Left renal pelvis (tissue), 4 donors: ENCODE measurements around the gene PCP2. TPM values are rescaled to one million over a fixed set of nuclear protein-coding genes. Genes with fewer than 3 reads are reported as not detected.

Experiments used
- DNase-seq, 4 donors: peaks; one replicate each; pipeline ENCODE4 v3.0.0-alpha.2; 2013; ENCODE audit warnings: low read depth in 4 of 4, low spot score in 3 of 4
- polyA plus RNA-seq, 4 donors: library from polyadenylated mRNA; unstranded; fragments of 120-200 nt; gene quantifications; one replicate each; pipeline ENCODE4 v1.2.1, GENCODE V29; 2013; ENCODE audit not compliant: insufficient read length in 4 of 4

PCP2 gene
- polyA plus RNA-seq, 4 donors: 0.43 to 2.8 (median 1.3) TPM; not detected in 1

DNA sequence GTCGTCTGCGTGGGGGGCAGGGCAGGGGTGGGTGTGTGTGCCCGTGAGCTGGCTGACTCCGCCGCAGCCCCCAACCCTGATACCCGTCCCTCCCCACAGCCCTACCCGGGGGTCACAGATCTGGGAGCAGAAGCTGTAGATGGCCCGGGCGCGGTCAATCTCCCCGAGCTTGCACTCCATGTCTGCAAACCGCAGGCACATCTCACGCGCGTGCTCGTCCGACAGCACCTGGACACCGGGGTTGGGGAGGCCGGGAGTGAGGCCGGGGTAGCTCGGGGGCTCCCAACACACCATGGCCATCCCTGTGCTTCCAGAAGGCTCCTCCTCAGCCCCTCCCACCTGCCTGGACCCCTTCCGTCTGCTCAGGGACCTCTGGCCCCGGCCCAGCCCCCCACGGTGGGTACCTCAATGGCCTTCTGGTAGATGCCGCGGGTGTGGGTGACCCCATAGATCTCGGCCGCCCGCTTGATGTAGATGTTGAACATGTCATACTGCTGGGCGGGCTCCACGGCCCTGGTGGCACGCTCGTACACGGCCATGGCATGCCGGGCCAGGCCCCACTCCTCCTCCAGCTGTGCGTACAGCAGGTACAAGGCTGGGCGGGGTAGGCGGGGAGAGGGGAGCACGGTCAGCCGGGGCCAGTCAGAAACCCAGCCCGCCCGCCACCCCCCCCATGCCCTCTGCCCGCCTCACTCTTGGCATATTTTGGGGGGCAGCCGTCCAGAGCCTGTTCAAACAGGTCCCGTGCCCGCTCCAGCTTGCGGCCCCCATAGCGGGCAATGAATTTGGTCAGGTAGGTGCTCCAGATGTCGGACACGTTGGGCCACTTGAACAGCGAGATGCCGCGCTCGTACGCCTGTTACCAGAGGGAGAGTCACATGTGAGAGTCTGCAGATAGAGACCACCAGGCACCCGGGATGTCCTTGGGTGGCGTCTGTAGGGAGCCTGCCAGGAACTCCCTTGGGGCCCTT, 12.8 kb downstream of the PCP2 start:
- DNase-seq: no peak

DNA sequence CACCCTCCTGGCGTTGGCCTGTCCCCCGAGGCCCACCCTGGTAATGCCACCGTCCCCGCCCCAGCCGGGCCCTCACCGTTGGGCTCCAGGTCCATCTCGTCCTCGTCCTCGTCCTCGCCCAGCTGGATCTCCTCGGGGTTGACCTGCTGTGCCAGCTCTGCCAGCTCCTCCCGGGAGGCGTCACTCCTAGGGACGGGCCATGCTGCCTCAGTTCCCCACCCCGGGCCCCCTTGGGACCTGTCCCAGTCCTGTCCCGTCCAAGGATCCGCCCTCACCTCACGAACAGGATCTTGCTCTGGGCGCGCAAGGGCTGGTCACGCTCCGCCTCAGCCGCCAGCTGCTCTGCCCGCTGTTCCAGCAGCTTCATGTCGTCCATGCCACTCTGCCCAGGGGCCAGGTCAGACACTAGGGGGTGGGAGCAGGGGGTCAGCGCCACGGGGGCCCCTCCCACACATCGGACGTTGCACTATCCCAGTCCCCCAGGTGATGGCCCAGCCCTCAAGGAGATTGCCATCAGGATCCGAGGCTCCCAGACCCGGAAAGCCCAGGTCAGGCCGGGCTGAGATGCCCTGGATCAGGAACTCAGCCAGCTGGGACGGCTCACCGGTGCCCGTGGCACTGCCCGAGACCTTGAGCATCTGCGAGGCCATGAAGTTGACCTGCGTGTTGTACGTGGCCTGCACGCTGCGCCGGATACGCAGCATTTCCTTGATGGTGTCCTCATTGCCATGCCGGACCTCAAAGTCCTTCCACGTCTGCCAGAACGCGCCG, 13.7 kb downstream of the PCP2 start:
- DNase-seq: no peak

- no peak for DNase-seq
These were observed 14.6 kb downstream of the PCP2 start for GRCh38 chr19:7618771-7619510.

- no peak for DNase-seq
These were observed 15.2 kb downstream of the PCP2 start for GRCh38 chr19:7618348-7618747.

DNA sequence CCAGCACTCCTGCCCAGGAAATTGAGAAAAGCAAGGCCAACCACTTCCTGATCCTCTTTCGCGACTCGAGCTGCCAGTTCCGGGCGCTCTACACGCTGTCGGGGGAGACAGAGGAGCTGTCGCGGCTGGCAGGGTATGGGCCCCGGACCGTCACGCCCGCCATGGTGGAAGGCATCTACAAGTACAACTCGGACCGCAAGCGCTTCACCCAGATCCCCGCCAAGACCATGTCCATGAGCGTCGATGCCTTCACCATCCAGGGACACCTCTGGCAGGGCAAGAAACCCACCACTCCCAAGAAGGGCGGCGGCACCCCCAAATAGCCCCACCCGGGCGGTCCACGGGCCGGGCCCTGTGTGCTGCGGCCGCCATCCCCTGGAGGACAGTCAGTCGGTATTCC, 15.8 kb downstream of the PCP2 start:
- DNase-seq: no peak

DNA sequence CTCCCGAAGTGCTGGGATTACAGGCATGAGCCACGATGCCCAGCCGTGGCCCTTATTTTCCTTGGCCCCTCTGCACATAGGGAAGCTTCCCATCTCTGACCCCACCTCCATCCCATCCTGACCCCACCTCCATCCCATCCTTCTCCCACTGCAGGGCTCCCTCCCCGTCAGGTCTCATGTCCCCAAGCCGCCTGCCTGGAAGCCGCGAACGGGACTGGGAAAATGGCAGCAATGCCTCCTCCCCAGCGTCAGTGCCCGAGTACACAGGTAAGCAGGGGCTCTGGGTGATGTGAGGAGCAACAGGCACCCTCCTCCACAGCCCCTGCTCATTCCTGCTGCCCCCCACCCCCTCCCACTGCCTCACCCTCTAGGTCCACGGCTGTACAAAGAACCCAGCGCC, 16.3 kb downstream of the PCP2 start:
- no peak for DNase-seq

DNA sequence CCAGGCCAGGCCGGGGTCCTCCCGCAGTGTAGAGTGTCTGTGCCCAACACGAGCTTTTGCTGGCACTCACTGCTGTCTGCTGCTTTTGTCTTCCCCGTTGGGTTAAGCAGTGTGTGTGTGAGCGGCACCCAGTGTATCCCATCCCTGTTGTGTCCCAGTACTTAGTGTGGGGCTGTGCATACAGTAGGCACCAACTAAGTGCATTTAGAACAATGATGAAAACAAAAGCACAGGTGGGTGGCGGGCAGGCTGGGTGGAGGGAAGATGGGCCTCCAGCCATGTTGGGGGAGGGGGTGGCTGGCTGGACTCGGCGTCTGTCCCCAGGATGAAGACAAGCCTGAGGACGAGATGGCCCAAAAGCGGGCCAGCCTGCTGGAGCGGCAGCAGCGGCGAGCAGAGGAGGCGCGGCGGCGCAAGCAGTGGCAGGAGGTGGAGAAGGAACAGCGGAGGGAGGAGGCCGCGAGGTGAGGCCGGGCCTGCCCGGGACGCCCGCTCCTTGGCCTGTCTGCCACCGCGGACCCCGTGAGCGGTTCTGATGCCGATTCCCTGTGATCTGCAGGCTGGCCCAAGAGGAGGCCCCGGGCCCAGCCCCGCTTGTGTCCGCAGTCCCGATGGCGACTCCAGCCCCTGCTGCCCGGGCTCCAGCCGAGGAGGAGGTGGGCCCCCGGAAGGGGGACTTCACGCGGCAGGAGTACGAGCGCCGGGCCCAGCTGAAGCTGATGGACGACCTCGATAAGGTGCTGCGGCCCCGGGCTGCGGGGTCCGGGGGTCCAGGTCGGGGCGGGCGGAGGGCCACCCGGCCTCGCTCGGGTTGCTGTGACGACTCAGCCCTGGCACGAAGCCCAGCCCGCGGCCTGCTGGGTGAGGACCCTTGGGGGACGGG, 18.4 kb downstream of the PCP2 start:
- no peak for DNase-seq

DNA sequence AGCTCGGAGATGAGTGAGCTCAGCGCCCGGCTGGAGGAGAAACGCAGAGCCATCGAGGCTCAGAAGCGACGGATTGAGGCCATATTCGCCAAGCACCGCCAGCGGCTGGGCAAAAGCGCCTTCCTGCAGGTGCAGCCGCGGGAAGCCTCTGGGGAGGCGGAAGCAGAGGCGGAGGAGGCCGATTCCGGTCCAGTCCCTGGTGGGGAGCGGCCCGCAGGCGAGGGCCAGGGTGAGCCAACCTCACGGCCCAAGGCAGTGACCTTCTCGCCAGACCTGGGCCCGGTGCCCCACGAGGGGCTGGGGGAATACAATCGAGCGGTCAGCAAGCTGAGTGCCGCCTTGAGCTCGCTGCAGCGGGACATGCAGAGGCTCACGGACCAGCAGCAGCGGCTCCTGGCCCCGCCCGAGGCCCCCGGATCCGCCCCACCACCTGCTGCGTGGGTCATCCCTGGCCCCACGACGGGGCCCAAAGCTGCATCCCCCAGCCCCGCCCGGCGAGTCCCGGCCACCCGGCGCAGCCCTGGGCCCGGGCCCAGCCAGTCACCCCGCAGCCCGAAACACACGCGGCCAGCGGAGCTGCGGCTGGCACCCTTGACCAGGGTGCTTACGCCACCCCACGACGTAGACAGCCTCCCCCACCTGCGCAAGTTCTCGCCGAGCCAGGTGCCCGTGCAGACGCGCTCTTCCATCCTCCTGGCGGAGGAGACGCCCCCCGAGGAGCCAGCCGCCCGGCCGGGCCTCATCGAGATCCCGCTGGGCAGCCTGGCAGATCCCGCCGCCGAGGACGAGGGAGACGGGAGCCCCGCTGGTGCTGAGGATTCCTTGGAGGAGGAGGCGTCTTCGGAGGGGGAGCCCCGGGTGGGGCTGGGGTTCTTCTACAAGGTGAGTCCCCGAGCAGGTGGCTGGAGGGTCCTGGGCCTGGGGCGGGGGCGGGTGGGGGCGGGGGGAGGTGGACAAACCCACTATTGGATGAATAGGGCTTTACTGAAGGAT, 20.9 kb downstream of the PCP2 start:
- no peak for DNase-seq

- no peak for DNase-seq
These were observed 21.8 kb downstream of the PCP2 start for GRCh38 chr19:7611541-7612279.

DNA sequence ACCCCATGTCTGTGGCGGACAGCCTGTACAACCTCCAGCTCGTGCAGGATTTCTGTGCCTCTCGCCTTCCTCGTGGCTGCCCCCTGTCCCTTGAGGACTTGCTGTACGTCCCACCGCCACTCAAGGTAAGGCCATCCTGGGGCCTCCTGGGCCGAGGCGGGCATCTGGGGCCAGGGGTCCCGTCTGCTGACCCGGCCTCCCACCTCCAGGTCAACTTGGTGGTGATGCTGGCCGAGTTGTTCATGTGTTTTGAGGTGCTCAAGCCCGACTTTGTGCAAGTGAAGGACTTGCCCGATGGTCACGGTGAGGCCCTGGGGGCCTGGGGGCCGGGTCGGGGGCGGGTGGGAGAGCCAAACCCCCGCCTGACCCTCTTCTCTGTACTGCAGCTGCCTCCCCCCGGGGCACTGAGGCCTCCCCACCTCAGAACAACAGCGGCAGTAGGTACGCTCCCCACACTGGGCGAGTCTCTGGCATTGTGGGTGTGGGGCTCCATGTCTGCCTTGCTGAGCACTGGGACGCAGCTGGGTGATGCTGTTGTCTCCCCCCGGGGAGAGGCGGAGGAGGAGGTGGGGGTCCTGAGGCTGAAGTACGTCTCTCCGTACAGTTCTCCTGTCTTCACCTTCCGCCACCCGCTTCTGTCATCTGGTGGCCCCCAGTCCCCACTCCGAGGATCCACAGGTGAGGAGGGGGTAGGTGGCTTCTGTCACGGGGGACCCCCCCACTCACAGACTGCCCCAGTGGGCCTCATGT, 22.9 kb downstream of the PCP2 start:
- no peak for DNase-seq

DNA sequence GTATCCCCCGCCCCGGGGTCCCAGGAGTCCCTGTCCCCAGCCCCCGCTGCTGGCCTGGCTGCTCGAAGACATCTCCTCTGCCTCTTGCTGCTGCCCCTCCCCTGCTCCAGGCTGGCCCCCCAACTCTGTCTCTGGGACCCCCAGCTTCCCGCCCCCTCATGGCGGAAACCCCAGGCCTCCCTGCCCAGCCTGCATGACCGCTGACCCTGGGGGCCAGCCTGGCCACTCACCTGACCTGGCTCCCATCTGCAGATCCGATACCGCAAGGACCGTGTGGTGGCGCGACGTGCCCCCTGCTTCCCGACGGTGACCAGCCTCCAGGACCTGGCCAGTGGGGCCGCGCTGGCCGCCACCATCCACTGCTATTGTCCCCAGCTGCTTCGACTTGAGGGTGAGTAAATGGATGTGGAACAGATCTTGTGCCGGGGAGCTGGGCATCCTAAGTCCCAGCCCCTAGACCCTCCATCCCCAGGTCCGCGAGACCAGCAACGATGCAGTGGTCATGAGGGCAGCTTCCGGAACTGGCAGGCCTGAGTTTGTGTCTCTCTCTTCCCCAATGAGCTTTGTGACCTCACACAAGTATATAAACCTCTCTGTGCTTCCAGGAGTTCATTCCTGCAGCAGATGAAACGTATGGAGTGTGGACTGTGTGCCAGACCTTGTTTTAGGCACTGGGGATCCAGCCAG, 25.5 kb downstream of the PCP2 start:
- no peak for DNase-seq

- no peak for DNase-seq
These were observed 26.2 kb downstream of the PCP2 start for GRCh38 chr19:7607212-7607873.

GRCh38 chr19:7606289-7606688, 27.2 kb downstream of the PCP2 start:
- no peak for DNase-seq

GRCh38 chr19:7605490-7606222, 27.9 kb downstream of the PCP2 start:
- DNase-seq: no peak

GRCh38 chr19:7603919-7604318, 29.6 kb downstream of the PCP2 start:
- no peak for DNase-seq
